ENCODE results near the gene MICAL2.

Gene MICAL2

DNA sequence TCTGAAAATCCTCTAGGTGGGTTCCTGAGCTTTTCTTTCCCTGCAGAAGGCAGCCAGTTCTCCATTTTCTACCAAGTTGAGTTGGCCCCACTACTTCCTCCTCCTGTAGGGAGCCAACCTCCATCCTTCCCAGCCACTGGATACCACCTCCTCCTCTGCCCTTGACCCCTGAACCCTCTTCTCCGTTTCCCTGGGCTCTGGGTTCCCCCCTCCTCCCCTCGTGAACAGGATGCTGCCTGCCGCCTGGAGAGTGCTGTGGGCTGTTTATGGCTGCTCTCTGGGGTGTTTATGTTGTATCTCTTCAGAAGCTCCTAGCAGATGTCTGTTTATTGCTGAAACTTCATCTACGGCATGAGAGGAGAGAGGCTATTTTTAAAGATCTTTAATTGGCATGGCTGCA is 8.6 kb downstream of the MICAL2 start:
- DNase-seq = no peak

DNA sequence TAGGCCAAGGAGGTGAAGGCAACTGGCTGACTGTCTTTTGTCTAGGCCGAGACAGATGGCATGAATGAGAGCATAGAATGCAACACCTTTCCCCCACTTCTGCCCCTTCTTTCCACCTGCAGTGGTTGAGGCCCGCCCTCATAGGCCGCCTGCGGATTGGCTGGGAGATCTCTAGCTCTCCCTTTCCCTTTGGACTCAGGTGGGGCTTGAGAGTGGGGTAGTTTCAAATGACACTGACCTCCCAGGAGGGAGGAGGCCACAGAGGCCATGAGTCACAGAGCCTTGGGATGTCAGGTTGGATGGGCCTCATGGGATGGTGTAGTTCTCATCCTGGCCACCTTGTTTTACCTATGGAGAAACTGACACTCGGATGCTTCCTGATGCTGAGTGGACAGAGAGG is 9.1 kb downstream of the MICAL2 start:
- DNase-seq = no peak

DNA sequence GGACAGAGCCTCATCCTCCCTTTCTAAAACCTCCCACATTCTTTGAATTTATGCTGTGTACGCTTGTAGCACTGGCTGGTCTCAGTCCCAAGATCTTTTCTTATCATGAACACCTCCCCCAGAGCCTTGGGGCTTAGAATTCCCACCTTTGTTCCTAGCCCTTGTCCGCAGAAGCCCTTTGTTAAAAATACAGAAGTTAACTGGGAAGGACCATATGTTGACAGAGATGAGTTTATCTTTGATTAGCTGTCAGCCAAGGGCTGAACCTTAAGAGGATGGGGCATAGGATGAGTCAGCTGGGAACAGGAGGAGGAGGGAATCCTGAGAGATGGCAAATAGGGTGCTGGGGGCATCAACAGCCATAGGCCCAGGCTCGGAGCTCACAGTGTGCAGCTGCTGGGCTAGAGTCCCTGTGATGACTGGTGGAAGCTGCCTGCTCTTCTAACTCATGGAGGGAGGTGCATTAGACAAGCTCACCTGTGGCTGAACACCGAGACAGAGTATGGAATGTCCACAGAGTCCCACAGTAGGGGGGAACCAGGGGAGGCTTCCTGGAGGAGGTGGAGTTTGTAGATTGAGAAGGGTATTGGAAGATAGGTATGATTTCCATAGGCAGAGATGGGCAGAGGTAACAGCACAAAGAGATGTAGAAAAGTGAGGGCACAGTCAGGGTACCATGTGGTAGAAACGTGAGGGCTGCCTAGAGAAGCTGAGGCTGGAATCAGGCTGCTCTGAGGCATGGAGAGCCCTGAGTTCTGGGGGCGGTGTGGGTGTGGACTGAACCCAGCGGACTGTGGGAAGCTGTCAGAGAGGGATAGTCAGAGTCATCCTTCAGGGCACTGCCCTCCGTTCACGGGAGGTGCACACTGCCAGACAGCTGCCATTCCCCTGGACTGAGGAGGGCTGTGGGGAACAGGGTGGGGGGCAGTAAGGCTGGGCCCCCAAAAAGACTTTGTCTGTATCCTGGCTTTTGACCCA is 9.9 kb downstream of the MICAL2 start:
- no peak for DNase-seq

DNA sequence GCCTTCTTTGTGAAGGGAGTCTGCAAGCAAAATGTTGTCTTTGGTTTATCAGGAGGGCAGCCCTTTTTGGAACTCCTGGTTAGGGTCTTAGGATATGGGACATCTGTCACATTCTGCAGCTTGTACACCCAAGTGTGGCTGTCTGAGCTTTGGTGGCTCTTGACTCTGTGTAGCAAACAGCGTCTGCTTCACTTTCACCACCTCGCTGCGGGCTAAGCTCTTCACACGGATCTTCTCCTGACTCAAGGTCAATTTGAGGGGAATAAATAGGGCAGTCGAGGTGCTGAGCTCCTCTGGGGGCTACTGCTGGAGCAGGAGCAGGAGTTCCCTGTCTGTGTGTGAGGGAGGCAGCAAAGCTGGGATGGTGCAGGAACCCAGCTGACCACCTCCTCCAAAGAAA is 10.6 kb downstream of the MICAL2 start:
- DNase-seq = no peak

- no peak for DNase-seq
Observed at GRCh38 chr11:12121517-12121916, 11.1 kb downstream of the MICAL2 start.

DNA sequence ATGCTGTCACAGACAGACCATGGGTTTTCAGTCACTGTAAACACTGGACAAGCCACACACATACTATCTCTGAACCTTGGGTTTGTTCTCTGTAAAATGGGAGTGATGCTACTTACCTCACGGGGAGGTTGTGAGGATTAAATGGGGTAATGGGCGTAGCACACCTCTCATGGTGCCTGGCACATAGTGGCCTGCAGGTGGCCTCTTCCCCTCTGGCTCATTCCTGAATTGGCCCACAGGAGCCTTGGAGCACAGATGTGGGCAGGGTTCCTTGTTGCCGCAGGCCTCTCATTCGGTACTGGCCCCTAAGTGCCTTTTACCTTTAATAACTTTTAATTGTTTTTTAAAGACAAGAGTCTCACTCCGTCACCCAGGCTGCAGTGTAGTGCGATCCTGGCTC is 11.7 kb downstream of the MICAL2 start:
- peak; percentile 35 for DNase-seq

DNA sequence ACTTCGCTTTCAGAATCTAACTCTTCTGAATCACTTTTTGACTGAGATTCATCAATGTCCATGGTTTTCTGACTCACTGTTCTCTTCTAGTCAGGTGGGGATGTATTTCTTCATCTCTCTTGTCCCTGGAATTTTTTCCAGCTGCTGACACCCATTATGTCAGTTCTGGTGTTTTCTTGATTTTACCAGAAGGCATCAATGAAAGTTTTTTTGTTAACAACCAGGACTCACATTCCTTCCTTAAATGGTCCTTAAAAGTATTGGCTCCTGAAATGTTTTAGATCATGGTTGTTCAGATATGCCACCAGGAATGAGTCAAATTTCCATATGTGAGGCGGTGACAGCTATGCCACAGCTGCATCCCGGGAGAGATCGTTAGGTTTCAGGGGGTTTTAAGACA is 12.9 kb downstream of the MICAL2 start:
- peak; percentile 85 for DNase-seq

DNA sequence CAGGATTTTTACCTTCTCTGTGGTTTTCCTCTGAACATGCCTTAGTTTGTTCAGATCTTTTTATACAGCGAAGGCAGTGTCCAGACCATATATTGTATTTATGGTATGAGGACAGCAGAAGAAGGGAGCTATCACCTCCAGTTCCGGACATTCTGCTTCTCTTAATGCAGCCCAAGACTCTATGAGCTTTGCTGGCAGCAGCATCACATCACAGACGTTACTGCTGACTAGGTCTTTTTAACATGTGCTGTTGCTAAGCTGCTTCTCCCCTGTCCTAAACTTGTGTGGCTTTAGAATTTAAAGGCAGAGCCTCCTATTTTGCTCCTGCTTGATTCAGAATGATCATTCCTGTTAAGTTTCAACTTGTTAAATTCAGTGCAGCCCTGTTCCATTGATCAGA is 13.4 kb downstream of the MICAL2 start:
- DNase-seq = peak; percentile 62

GRCh38 chr11:12124306-12124705 is 13.9 kb downstream of the MICAL2 start:
- DNase-seq = no peak

DNA sequence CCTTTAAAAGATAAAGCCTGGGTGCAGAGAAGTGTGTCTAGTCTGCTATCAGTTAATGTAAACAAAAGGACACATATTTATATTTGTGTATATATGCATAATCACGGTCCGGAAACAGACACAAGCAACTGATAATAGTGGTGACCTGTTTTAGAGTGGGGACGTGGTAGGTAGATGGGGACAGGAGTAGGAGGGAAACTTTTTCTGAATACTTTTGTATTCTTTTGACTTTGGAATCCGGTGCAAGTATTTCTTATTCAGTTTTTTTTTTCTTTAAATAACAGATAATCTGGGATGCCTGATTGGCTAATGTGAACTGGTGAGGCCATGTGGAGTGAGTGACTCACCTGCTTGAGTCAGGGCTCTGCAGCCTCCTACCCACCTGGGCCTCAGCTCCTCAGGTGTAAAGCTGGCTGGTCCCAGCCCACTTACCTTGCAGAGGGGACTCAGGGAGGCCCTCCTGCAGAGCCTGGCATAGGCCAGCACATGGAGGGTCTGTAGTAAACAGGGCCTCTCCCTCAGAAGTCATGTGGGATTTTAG is 15.3 kb downstream of the MICAL2 start:
- no peak for DNase-seq

GRCh38 chr11:12126344-12127019 is 16.1 kb downstream of the MICAL2 start:
- DNase-seq = peak; percentile 76

DNA sequence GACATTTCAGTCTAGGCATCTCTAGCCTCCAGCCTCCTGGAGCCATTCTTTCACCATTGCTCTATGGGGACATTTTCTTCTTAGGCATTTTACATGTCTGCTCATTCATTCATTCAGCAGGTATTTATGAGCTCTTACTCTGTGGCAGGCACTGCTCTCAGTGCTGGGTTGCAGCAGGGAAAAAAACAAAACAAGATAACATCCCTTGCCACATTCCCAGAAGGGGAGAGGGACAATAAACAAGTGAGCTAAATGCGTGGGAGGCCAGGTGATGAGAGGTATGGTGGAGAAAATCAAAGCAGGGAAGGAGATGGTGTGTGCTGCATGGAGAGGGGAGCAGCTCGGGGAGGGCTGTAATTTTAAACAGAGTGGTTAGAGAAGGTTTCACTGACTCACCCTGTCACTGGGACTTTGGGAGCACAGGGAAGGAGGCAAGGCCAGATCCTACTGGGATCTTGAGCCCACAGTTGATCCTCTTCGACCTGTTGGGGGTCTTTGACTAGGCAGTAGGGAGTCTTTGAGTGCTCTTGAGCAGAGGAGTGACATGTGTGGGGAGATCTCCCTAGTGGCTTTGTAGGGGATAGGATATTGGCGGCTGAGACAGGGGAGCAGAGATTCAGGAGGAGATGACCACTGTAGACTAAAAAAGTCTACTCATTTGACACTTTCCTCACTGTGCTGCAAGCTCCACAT is 17.0 kb downstream of the MICAL2 start:
- no peak for DNase-seq

GRCh38 chr11:12128301-12128751 is 17.9 kb downstream of the MICAL2 start:
- no peak for DNase-seq

GRCh38 chr11:12129227-12129626 is 18.8 kb downstream of the MICAL2 start:
- DNase-seq = no peak

DNA sequence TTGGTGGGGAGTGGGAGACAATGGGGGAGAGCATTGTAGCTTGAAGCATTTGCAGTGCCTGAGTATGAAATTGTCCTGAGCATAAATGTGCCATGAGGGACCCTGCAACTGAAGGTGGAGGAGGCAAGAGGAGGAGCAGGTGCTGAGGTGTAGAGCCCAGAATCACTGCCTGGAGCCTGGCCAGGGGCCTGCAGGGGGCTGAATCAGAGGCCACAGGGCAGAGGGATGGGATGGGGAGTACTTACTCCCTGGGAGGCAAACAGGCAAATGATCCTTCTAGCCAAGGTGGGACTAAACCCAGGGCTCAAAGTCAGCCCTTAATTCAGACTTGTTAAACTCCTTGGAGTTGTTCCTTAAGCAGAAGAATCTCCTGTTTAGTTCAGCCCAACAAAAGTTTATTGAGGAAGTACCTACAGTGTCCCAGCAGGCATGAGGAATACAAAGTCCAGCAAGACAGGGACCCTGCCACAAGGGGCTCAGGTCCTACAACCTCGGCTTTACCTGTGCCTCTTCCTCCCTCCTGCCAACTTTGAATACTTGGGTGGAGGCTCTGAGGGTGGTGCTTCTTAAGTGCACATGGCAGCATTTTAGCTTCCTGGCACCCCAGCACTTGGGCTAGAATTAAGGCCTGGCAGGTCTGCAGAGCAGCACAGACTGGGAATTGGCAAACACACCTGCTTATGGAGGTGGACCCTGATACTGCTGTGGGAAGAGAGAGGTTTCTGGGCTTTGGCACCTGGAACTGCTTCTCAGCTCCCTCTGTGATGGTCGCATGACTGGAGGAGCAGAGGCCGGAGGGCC is 20.0 kb downstream of the MICAL2 start:
- no peak for DNase-seq

DNA sequence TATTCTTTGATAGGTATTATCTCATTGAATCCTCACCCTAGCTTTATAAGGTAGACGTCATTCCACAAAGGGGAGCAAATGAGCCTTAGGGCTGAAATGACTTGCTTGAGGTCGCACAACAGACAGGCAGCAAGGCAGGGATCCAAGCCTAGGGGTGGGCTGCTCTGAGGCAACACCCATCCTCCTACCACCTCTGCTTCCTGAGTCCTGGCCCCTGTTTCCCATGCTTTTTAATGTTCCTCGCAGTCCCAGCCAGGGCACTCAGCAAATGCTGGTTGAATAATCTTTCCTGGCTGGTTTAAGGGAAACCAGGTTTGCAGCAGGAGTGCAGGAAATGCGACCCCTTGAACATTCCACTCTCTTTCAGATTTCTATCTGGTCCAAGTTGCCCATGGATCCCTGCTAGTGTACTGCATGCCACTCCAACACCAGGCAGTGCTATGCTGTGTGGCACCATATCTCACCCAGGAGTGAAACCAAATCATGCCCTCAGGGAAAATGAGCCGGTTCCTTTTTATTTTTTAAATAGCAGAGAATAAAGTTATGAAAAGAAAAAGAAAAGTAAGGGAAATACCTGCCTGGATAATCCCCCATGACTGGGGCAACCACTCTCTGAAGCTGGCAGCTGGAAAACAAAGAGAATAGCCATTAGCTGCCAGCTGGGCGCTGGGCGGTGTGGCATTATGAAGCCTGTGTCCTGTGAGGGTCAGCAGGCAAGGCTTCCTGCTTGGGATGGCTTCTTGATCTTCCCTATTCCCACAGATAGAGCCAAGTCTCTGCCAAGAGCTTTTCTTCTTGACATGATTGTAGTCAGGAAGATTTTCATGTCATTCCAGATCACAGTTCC is 21.8 kb downstream of the MICAL2 start:
- no peak for DNase-seq

DNA sequence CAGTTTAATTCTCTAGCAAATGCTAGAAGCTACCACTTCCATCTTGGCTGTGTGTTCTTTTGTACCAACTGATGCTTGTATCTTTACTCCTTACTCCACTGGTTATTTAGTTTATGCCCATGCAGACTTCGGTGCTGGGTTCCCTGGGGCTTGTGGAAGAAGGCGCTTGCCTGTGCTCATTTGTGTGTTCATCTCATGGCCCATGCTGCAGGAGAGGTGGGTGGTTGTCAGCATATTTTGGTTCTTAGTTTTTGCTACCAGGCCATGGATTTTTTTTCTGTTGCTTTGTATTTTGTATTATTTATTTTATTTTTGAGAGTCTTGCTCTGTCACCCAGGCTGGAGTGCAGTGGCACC is 22.4 kb downstream of the MICAL2 start:
- DNase-seq = no peak

DNA sequence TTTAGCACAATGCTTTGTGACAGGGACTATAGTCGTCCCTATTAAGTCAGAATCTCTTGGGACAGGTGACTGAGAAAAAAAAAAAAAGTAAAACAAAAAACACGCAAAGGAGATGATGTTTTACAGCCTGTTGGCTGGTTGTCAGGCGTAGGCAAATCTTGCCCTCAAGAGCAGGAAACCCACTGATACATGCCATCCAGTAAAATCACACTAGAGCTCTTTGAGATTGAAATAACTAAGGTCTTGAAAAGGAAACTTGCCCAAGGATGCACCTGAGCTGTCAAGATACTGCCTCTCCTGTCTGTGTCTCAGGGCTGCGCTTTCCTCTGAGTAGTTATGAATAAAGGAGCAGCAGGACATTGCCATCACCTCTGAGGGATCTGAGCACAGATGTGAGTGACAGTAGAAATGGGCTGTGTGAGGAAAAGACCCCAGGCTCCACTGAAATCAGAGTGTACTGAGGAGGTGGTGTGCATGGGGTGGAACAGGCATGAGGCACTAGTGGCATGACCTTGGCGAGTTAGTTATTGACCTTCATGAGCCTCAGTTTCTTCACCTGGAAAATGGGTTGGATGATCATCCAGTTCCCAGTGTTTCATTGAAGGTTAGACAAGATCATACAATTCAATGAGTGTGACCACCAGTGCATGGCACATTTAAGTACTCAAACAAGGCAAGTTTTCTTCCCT is 23.3 kb downstream of the MICAL2 start:
- no peak for DNase-seq

DNA sequence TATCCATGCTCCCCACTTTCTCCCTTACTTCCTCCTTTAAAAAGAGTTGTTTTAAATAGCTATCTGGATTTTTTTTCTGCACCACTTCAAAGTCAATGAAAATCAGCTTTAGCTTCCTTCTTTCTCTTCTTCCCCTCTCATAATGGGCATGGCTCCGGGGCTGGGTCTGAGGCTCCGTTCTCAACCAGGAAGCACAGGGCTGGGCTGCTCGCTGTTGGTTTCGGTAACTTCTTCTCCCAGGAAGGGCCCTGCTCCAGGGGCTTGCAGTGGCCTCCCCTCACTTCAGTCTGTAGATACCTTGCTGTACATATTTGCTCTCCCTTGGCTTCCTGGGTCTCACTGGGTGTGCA is 23.8 kb downstream of the MICAL2 start:
- no peak for DNase-seq

GRCh38 chr11:12135185-12135584 is 24.8 kb downstream of the MICAL2 start:
- DNase-seq = no peak
